GM20431 (cell line): Measurements from ENCODE around the gene ZNF865.

Experiments used
- in situ Hi-C: fragments of 300-500 bp; cut with MseI, MboI; formaldehyde crosslinking; loops from one replicate; pipeline ENCODE4 v1.15.0; 2020; ENCODE audit warnings: low sequenced_read_pairs; ENCODE audit not compliant: unreplicated experiment

Gene ZNF865

GRCh38 chr19:55654323-55654867 is 48.9 kb downstream of the ZNF865 start:
- in situ Hi-C loops: no loop called here

- in situ Hi-C loops: no loop called here
Measured at GRCh38 chr19:55654868-55655647, 49.6 kb downstream of the ZNF865 start, which contains the start of gene U2AF2. TSS of gene U2AF2 (plus strand) at chr19:55655035. CDS start at chr19:55655105, 70 bp downstream.

- in situ Hi-C loops: no loop called here
Measured at GRCh38 chr19:55655648-55656040, 50.2 kb downstream of the ZNF865 start.

- in situ Hi-C loops: no loop called here
Measured at GRCh38 chr19:55656552-55656951, 51.1 kb downstream of the ZNF865 start.

GRCh38 chr19:55656988-55657747 is 51.7 kb downstream of the ZNF865 start:
- in situ Hi-C loops: no loop called here

GRCh38 chr19:55658846-55659459 is 53.5 kb downstream of the ZNF865 start:
- in situ Hi-C loops: no loop called here

- in situ Hi-C loops: no loop called here
Measured at GRCh38 chr19:55659822-55660221, 54.4 kb downstream of the ZNF865 start.

GRCh38 chr19:55660404-55660803 is 55.0 kb downstream of the ZNF865 start:
- in situ Hi-C loops: no loop called here

GRCh38 chr19:55660991-55661390 is 55.5 kb downstream of the ZNF865 start:
- in situ Hi-C loops: no loop called here

- in situ Hi-C loops: no loop called here
Measured at GRCh38 chr19:55661826-55662225, 56.4 kb downstream of the ZNF865 start.

- in situ Hi-C loops: no loop called here
Measured at GRCh38 chr19:55663846-55664536, 58.5 kb downstream of the ZNF865 start.

GRCh38 chr19:55666343-55667005 is 61.0 kb downstream of the ZNF865 start:
- in situ Hi-C loops: no loop called here
